ENCODE measurements around the gene MYOF. TPM values are rescaled to one million over a fixed set of nuclear protein-coding genes. Genes with fewer than 3 reads are reported as not detected.

The MYOF gene
- total and polyA plus RNA-seq, 7 donors, result 0.70 to 9.4 (median 4.2) TPM

GRCh38 chr10:93268021-93268420 is 214.1 kb downstream of the MYOF start:
- 49 to 57% (median 57%) methylated on average over 3 of the region's 3 CpGs for WGBS, 3 donors
- peaks cover 5% of the 10 kb centered on the region for H3K9me3 ChIP-seq
- no peak for ATAC-seq
- H3K4me1 ChIP-seq, result no peaks in the 10 kb centered on the region
- TF ChIP-seq CTCF (IDR thresholded peaks at IDR 0.05), result no peak
- no peaks in the 10 kb centered on the region for H3K27me3 ChIP-seq (ENCODE audit: insufficient read depth in 3 of 3, low read length in 2 of 3)
- H3K4me3 ChIP-seq, result no peak overlapping the region
- intact Hi-C loops (cut with DNase I), result no loop called here
- no peaks in the 10 kb centered on the region for H3K36me3 ChIP-seq (ENCODE audit: insufficient read depth in 1 of 2, low read depth in 1 of 2)
- no peak overlapping the region for H3K27ac ChIP-seq
- no peak for DNase-seq

GRCh38 chr10:93267521-93267920 is 214.6 kb downstream of the MYOF start:
- H3K9me3 ChIP-seq, result peaks cover 5% of the 10 kb centered on the region
- H3K4me1 ChIP-seq, result no peaks in the 10 kb centered on the region
- H3K27me3 ChIP-seq (ENCODE audit: insufficient read depth in 3 of 3, low read length in 2 of 3), result no peaks in the 10 kb centered on the region
- no peak for ATAC-seq
- no peak overlapping the region for H3K4me3 ChIP-seq
- no peak overlapping the region for H3K27ac ChIP-seq
- intact Hi-C loops (cut with DNase I), result no loop called here
- 38 to 47% (median 44%) methylated on average over 3 of the region's 3 CpGs for WGBS, 3 donors
- no peak for TF ChIP-seq CTCF (IDR thresholded peaks at IDR 0.05)
- no peak for DNase-seq
- no peaks in the 10 kb centered on the region for H3K36me3 ChIP-seq (ENCODE audit: insufficient read depth in 1 of 2, low read depth in 1 of 2)

- Histone ChIP-seq H3K27ac (no peak overlapping the region), H3K4me1 (no peaks in the 10 kb centered on the region), H3K27me3 (ENCODE audit: insufficient read depth in 3 of 3, low read length in 2 of 3) (no peaks in the 10 kb centered on the region), H3K36me3 (ENCODE audit: insufficient read depth in 1 of 2, low read depth in 1 of 2) (no peaks in the 10 kb centered on the region), H3K4me3 (no peak overlapping the region), H3K9me3 (peaks cover 5% of the 10 kb centered on the region)
- ATAC-seq (no peak), DNase-seq (no peak)
- no peak for TF ChIP-seq CTCF (IDR thresholded peaks at IDR 0.05)
- intact Hi-C loops (cut with DNase I), result no loop called here
- 90 to 92% (median 92%) methylated on average over 4 of the region's 4 CpGs for WGBS, 3 donors
Measured at GRCh38 chr10:93266858-93267257, 215.3 kb downstream of the MYOF start.

GRCh38 chr10:93261961-93262610 is 220.0 kb downstream of the MYOF start:
- no peak for DNase-seq
- intact Hi-C loops (cut with DNase I), result no loop called here
- no peaks in the 10 kb centered on the region for H3K9me3 ChIP-seq
- no peaks in the 10 kb centered on the region for H3K27me3 ChIP-seq (ENCODE audit: insufficient read depth in 3 of 3, low read length in 2 of 3)
- no peaks in the 10 kb centered on the region for H3K36me3 ChIP-seq (ENCODE audit: insufficient read depth in 1 of 2, low read depth in 1 of 2)
- H3K27ac ChIP-seq, result no peak overlapping the region
- 91 to 94% (median 93%) methylated on average over 4 of the region's 4 CpGs for WGBS, 3 donors
- H3K4me3 ChIP-seq, result no peak overlapping the region
- H3K4me1 ChIP-seq, result no peaks in the 10 kb centered on the region
- no peak for ATAC-seq
- TF ChIP-seq CTCF (IDR thresholded peaks at IDR 0.05), result no peak

- Histone ChIP-seq H3K27me3 (ENCODE audit: insufficient read depth in 3 of 3, low read length in 2 of 3) (no peaks in the 10 kb centered on the region), H3K36me3 (ENCODE audit: insufficient read depth in 1 of 2, low read depth in 1 of 2) (no peaks in the 10 kb centered on the region), H3K9me3 (no peaks in the 10 kb centered on the region), H3K4me3 (no peak overlapping the region), H3K4me1 (no peaks in the 10 kb centered on the region), H3K27ac (no peak overlapping the region)
- no peak for DNase-seq
- no peak for ATAC-seq
- TF ChIP-seq CTCF (IDR thresholded peaks at IDR 0.05), result no peak
- WGBS, 3 donors, result 78 to 92% (median 79%) methylated on average over 1 of the region's 1 CpG
- intact Hi-C loops (cut with DNase I), result no loop called here
Measured at GRCh38 chr10:93261089-93261488, 221.0 kb downstream of the MYOF start.

Measured in psoas muscle (tissue), 8 donors.